GM23248 (cell line): ENCODE measurements around the gene TIMM10. TPM values are rescaled to one million over a fixed set of nuclear protein-coding genes. Genes with fewer than 3 reads are reported as not detected.
A peak's percentile ranks its signal among the peaks of the same experiment; 100 is the strongest.
"Not testable (repeated sequence)": the region's sequence is repeated elsewhere in the genome, so short reads cannot be mapped to it uniquely, and the experiment has no call there.

Source experiments
- DNase-seq: peaks from one replicate; pipeline ENCODE4 v3.0.0-alpha.2; 2015
- H2AFZ ChIP-seq: fragments of 200-600 bp; sonication (generic); 2 replicates; pipeline ENCODE4 v1.6.1; 2016; ENCODE audit warnings: antibody characterized with exemption
- H3F3A ChIP-seq: fragments of 200-600 bp; sonication (generic); 2 replicates; pipeline ENCODE4 v1.6.1; 2016; ENCODE audit warnings: mild to moderate bottlenecking, antibody characterized with exemption, mixed run types; ENCODE audit not compliant: insufficient read depth
- H3K27ac ChIP-seq: fragments of 200-600 bp; sonication (generic); 2 replicates; pipeline ENCODE4 v1.5.1; 2016; ENCODE audit warnings: mild to moderate bottlenecking
- H3K27me3 ChIP-seq: fragments of 200-600 bp; sonication (generic); replicated peaks from 2 replicates; pipeline ENCODE4 v1.6.1; 2016; ENCODE audit warnings: mild to moderate bottlenecking; ENCODE audit not compliant: insufficient read depth
- H3K36me3 ChIP-seq: fragments of 200-600 bp; sonication (generic); 2 replicates; pipeline ENCODE4 v1.6.1; 2016; ENCODE audit warnings: low read depth, mild to moderate bottlenecking
- H3K4me1 ChIP-seq: fragments of 200-600 bp; sonication (generic); 2 replicates; pipeline ENCODE4 v1.6.1; 2016; ENCODE audit warnings: mild to moderate bottlenecking; ENCODE audit not compliant: insufficient read depth
- H3K4me2 ChIP-seq: fragments of 200-600 bp; sonication (generic); one replicate; pipeline ENCODE4 v1.6.1; 2016; ENCODE audit warnings: mild to moderate bottlenecking; ENCODE audit not compliant: unreplicated experiment
- H3K4me3 ChIP-seq: fragments of 200-600 bp; sonication (generic); 2 replicates; pipeline ENCODE4 v1.5.1; 2016; ENCODE audit warnings: mild to moderate bottlenecking
- H3K79me2 ChIP-seq: fragments of 200-600 bp; sonication (generic); 2 replicates; pipeline ENCODE4 v1.6.1; 2016; ENCODE audit warnings: mild to moderate bottlenecking; ENCODE audit not compliant: insufficient read depth
- H3K9ac ChIP-seq: fragments of 200-600 bp; sonication (generic); 2 replicates; pipeline ENCODE4 v1.6.1; 2016; ENCODE audit warnings: mild to moderate bottlenecking
- H3K9me2 ChIP-seq: fragments of 200-600 bp; sonication (generic); 2 replicates; pipeline ENCODE4 v1.6.1; 2016; ENCODE audit warnings: mixed run types, mild to moderate bottlenecking, moderate library complexity; ENCODE audit not compliant: insufficient read depth
- H3K9me3 ChIP-seq: fragments of 200-600 bp; sonication (generic); one replicate; pipeline ENCODE4 v1.6.1; 2017; ENCODE audit warnings: low read depth
- H4K20me1 ChIP-seq: fragments of 200-600 bp; sonication (generic); 2 replicates; pipeline ENCODE4 v1.6.0; 2016; ENCODE audit not compliant: insufficient read depth
- EZH2 ChIP-seq: fragments of 200-600 bp; sonication (generic); IDR thresholded peaks from 2 replicates; pipeline ENCODE4 v1.6.1; 2018; ENCODE audit warnings: antibody characterized with exemption, mild to moderate bottlenecking; ENCODE audit not compliant: insufficient read depth, poor library complexity, severe bottlenecking
- EZH2phosphoT487 ChIP-seq: fragments of 200-600 bp; sonication (generic); IDR thresholded peaks from 2 replicates; pipeline ENCODE4 v1.6.1; 2018; ENCODE audit warnings: antibody characterized with exemption, moderate library complexity, mild to moderate bottlenecking, low read depth; ENCODE audit not compliant: insufficient read depth
- WGBS, 2 experiments: methylation state at CpG; one replicate each; pipeline ENCODE4 v1.1.6; 2015 to 2017; ENCODE audit warnings: low lambda C conversion rate in 2 of 2, low coverage in 1 of 2; ENCODE audit errors: missing lambda C conversion rate in 2 of 2; 5-methylcytosine and 5-hydroxymethylcytosine counted together
- in situ Hi-C: fragments of 300-500 bp; cut with MboI; formaldehyde crosslinking; loops from 2 replicates; pipeline ENCODE4 v1.15.0; 2020
- polyA plus RNA-seq: library from polyadenylated mRNA; unstranded; fragments of >200 nt; fragmentation: Nextera tagmentation; extraction: Ambion mirVana; gene quantifications from 2 replicates; pipeline ENCODE4 v1.2.1, GENCODE V29; 2016
- total RNA-seq: library from RNA; depleted of rRNA; stranded (reverse); fragments of >200 nt; shearing (Covaris generic); gene quantifications from 2 replicates; pipeline ENCODE4 v1.2.3, GENCODE V29; 2014

Gene TIMM10
- total and polyA plus RNA-seq, 2 experiments from 2014 or later, result 29.0 to 78.3 TPM

DNA sequence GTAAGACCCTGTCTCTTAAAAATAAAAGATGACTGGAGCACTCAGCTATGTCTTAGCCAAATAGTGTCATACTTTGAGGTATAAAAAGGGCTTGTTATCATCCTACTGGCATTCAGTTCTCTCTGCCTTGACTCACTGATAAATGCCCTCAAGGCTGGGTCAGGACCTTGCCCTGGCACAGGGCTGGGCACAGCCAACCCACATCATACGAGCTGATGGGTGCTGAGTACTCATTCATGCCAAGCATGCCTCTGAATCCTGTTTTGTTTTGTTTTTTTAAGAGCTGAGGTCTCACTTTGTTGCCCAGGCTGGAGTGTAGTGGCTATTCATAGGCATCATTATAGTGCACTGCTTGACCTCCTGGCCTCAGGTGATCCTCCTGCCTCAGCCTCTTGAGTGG, 8.8 kb upstream of the TIMM10 start:
- Histone ChIP-seq H3K4me3 (no peak overlapping the region), H2AFZ (no peak overlapping the region), H3K79me2 (no peaks in the 10 kb centered on the region), H3K27ac (no peak overlapping the region), H3K9me2 (no peaks in the 10 kb centered on the region), H3F3A (no peaks in the 10 kb centered on the region), H3K4me1 (no peaks in the 10 kb centered on the region), H3K4me2 (no peak overlapping the region), H3K9me3 (no peaks in the 10 kb centered on the region), H3K9ac (no peak overlapping the region), H4K20me1 (no peaks in the 10 kb centered on the region), H3K27me3 (peaks cover 3% of the 10 kb centered on the region; the same call in 1 of the 2 replicates), H3K36me3 (no peaks in the 10 kb centered on the region)
- DNase-seq, result peak; percentile 12
- in situ Hi-C loops, result no loop called here
- TF ChIP-seq EZH2, result no peak
- TF ChIP-seq EZH2phosphoT487, result no peak
- WGBS, 2 experiments, result 28 to 47% methylated on average over 1 of the region's 1 CpG

DNA sequence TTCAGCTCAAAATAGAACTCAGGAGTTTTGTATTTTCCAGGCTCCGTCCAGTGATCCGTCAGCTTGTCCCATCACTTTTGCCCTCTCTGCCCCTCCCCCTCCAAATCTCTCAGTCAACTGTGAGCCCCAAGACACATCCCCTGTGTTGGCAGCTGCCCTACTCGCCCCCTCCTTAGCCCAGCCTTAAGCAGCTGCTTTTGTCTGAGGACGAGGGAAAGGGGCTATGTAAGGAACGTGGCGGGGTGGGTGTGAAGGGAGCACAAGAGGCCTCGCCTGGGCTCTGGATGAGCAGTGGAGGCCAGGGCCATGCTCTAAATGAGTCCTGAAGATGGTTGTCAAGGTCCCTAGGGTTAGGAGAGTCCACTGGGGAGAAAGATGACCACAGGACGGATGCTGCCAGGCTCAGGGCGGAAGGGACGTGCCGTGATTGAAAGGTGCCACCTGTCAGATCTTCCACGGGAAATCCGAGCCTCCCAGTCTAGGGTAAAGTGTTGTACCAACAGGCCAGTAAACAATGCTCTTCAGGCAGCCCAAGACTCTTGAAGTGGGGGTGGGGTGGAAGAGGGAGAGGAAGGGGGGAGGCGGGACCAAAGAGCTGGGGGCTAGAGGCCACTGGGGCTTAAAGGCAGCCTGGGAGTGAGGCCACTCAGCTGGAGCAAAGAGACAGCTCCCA, 6.5 kb upstream of the TIMM10 start, which contains the start of gene SMTNL1:
Gene SMTNL1, plus strand, starts transcription at position 649 of the 673 bp plus-strand sequence. CDS start 5,048 bp downstream, outside the sequence.
- H3K9me2 ChIP-seq, result no peaks in the 10 kb centered on the region
- no peaks in the 10 kb centered on the region for H3K36me3 ChIP-seq
- H3K4me3 ChIP-seq, result no peak within 1 kb of the TSS
- no peak for TF ChIP-seq EZH2
- no peak for TF ChIP-seq EZH2phosphoT487
- no peak within 1 kb of the TSS for H3K27ac ChIP-seq
- no peak within 1 kb of the TSS for H3K9ac ChIP-seq
- no peak within 1 kb of the TSS for H3K4me2 ChIP-seq
- no peaks in the 10 kb centered on the region for H3K79me2 ChIP-seq
- 45 to 49% methylated on average over 13 to 14 of the region's 14 CpGs for WGBS, 2 experiments
- H4K20me1 ChIP-seq, result no peaks in the 10 kb centered on the region
- H3F3A ChIP-seq, result no peaks in the 10 kb centered on the region
- DNase-seq, result no peak
- H3K4me1 ChIP-seq, result no peaks in the 10 kb centered on the region
- no peaks in the 10 kb centered on the region for H3K9me3 ChIP-seq
- H2AFZ ChIP-seq, result no peak within 1 kb of the TSS
- in situ Hi-C loops, result no loop called here
- H3K27me3 ChIP-seq, result peaks cover 3% of the 10 kb centered on the region; the same call in 1 of the 2 replicates

GRCh38 chr11:57534449-57534848, 3.9 kb upstream of the TIMM10 start:
- 85 to 88% methylated on average over 7 of the region's 7 CpGs for WGBS, 2 experiments

GRCh38 chr11:57530215-57530595, 349 bp downstream of the TIMM10 start:
- Histone ChIP-seq H3F3A (no peaks in the 10 kb centered on the region), H3K4me3 (peak overlapping the region; percentile 90), H3K36me3 (no peaks in the 10 kb centered on the region), H3K4me1 (0 out of 2 replicates have a peak, but pooled peaks cover 5% of the 10 kb centered on the region), H3K4me2 (peak overlapping the region; percentile 85), H4K20me1 (no peaks in the 10 kb centered on the region), H3K27ac (peak overlapping the region; percentile 19; the same call in 1 of the 2 replicates), H3K9me2 (no peaks in the 10 kb centered on the region), H3K9ac (peak overlapping the region; percentile 81), H2AFZ (peak overlapping the region; percentile 97), H3K9me3 (no peaks in the 10 kb centered on the region), H3K79me2 (peaks cover 21% of the 10 kb centered on the region), H3K27me3 (no peaks in the 10 kb centered on the region)
- DNase-seq, result no peak
- in situ Hi-C loops, result no loop called here
- TF ChIP-seq EZH2, result no peak
- no peak for TF ChIP-seq EZH2phosphoT487
- 2 to 4% methylated on average over 17 of the region's 17 CpGs for WGBS, 2 experiments

More at GRCh38 chr11:57534449-57534848, 3.9 kb upstream of the TIMM10 start:
- H2AFZ ChIP-seq, H3K4me1 ChIP-seq, H3K27me3 ChIP-seq, H3K9ac ChIP-seq, H3K27ac ChIP-seq, H4K20me1 ChIP-seq, H3K36me3 ChIP-seq, H3K4me2 ChIP-seq, DNase-seq, H3K9me3 ChIP-seq, H3F3A ChIP-seq, H3K4me3 ChIP-seq, H3K9me2 ChIP-seq, in situ Hi-C loops: not testable (repeated sequence)
- peaks cover 11% of the 10 kb centered on the region for H3K79me2 ChIP-seq
